ENCODE results near the gene LONRF2.
"Not testable (repeated sequence)": the region's sequence is repeated elsewhere in the genome, so short reads cannot be mapped to it uniquely, and the experiment has no call there.

- TF ChIP-seq FOXA1 (IDR thresholded peaks at IDR 0.05); SP1 (IDR thresholded peaks at IDR 0.05); CTBP1 (IDR thresholded peaks at IDR 0.05; ENCODE audit: borderline replicate concordance); FOXM1 (IDR thresholded peaks at IDR 0.05; ENCODE audit: borderline replicate concordance); ARNT (IDR thresholded peaks at IDR 0.05); ZNF384 (IDR thresholded peaks at IDR 0.05); HDGF (IDR thresholded peaks at IDR 0.05; ENCODE audit: borderline replicate concordance); L3MBTL2 (conservative IDR thresholded peaks at IDR 0.05); TARDBP (IDR thresholded peaks at IDR 0.05): not testable (repeated sequence)
Observed at GRCh38 chr2:100342466-100342865, 20.2 kb upstream of the LONRF2 start.

Measured in HEK293T (cell line).